Hepatocyte (in vitro differentiated cells): ENCODE data around the gene TPRA1.

Experiments
- CTCF ChIP-seq: fragments of 200-600 bp; sonication (generic); IDR thresholded peaks from 2 replicates; pipeline ENCODE4 v1.5.1; 2016; ENCODE audit warnings: antibody characterized with exemption, mild to moderate bottlenecking; ENCODE audit not compliant: poor library complexity
- EZH2 ChIP-seq: fragments of 200-600 bp; sonication (generic); IDR thresholded peaks from 2 replicates; pipeline ENCODE4 v1.6.1; 2016; ENCODE audit warnings: antibody characterized with exemption, mild to moderate bottlenecking, borderline replicate concordance

GRCh38 chr3:127630811-127631714 lies 40.5 kb upstream of the TPRA1 start:
- TF ChIP-seq CTCF (no peak), EZH2 (no peak)
